GM10266 (cell line): Measurements from ENCODE around the gene ANKRD20A1.
"Not testable (repeated sequence)": the region's sequence is repeated elsewhere in the genome, so short reads cannot be mapped to it uniquely, and the experiment has no call there.

ENCODE experiments used
- DNase-seq: peaks from one replicate; pipeline ENCODE4 v3.0.0; 2012; ENCODE audit errors: extremely low spot score

Gene ANKRD20A1

DNA sequence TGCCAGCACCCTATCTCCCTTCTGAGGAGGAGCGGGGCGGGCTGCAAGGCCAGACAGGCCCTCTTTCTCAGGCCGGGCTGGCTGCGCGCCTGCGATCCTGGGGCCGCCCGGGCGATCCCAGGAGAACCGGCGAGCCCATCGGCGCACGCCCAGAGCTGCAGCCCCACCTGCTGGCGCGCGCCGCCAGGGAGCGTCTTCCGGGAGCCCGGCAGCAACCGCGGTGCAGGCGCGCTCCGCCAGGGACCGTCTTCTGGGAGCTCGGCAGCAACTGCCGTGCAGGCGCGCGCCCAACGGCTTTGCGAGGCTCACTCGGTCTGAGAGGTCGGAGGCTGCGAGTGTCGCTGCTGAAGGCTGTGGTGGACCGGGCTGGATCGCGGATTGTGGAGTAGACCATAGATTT is at the start of gene ANKRD20A1:
Gene ANKRD20A1, plus strand, starts transcription at position 61 of the 400 bp plus-strand sequence. CDS start 496 bp downstream, outside the sequence.
- DNase-seq, result not testable (repeated sequence)

DNA sequence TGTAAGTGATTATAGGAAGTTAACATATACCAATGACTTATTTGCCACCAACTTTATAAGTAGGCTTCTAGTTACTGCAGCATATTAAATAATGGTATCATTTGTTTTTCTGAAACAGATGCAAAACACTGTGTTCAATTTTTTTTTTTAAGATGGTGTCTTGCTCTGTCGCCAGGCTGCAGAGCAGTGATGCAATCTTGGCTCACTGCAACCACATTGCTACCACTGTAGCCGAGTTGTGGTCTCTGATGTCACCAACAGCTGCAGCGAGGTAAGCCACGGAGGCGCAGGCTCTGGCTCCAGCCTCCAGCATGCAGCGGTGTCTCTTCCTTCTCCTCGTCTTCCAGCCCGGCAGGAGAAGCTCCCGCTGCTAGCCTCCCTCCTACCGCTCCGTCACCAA is 26.6 kb upstream of the ANKRD20A1 start:
- DNase-seq, result not testable (repeated sequence)
